Liver (tissue), 9 donors: ENCODE results near the gene TMEM17. TPM values are rescaled to one million over a fixed set of nuclear protein-coding genes. Genes with fewer than 3 reads are reported as not detected.

ENCODE experiments used
- DNase-seq: peaks from one replicate; pipeline ENCODE4 v3.0.0-alpha.2; 2017; ENCODE audit warnings: low spot score
- H3K27ac ChIP-seq, 2 donors: one replicate each; pipeline ENCODE4 v1.7.0; 2013; ENCODE audit warnings: inconsistent platforms in 2 of 2, low read length in 2 of 2, control low read depth in 1 of 2, low read depth in 1 of 2, mild to moderate bottlenecking in 1 of 2
- H3K27me3 ChIP-seq, 4 donors: one replicate each; pipeline versions ENCODE4 v1.6.1 to v1.7.0; 2013; ENCODE audit warnings: low read length in 3 of 4, inconsistent platforms in 1 of 4, mild to moderate bottlenecking in 1 of 4, moderate library complexity in 1 of 4; ENCODE audit not compliant: control insufficient read depth in 4 of 4, insufficient read depth in 4 of 4
- H3K36me3 ChIP-seq, 4 donors: one replicate each; pipeline versions ENCODE4 v1.6.1 to v1.7.0; 2013; ENCODE audit warnings: low read length in 3 of 4, mild to moderate bottlenecking in 3 of 4, low read depth in 1 of 4, moderate library complexity in 1 of 4; ENCODE audit not compliant: control insufficient read depth in 4 of 4, insufficient read depth in 3 of 4
- H3K4me1 ChIP-seq, 4 donors: one replicate each; pipeline versions ENCODE4 v1.6.1 to v1.7.0; 2013; ENCODE audit warnings: low read length in 3 of 4, mild to moderate bottlenecking in 3 of 4, moderate library complexity in 1 of 4; ENCODE audit not compliant: control insufficient read depth in 4 of 4, insufficient read depth in 4 of 4
- H3K4me3 ChIP-seq, 3 donors: one replicate each; pipeline versions ENCODE4 v1.6.1 to v1.7.0; 2013; ENCODE audit warnings: low read length in 3 of 3, control low read depth in 1 of 3, low read depth in 1 of 3, mild to moderate bottlenecking in 1 of 3
- H3K9ac ChIP-seq, 2 donors: one replicate each; pipeline ENCODE4 v1.7.0; 2013; ENCODE audit warnings: low read length in 2 of 2, mild to moderate bottlenecking in 2 of 2, moderate library complexity in 2 of 2, control low read depth in 1 of 2, low read depth in 1 of 2
- H3K9me3 ChIP-seq, 4 donors: one replicate each; pipeline versions ENCODE4 v1.6.1 to v1.7.0; 2013; ENCODE audit warnings: low read length in 3 of 4; ENCODE audit not compliant: control insufficient read depth in 4 of 4
- ATF3 ChIP-seq: IDR thresholded peaks from 2 replicates; pipeline ENCODE4 v1.6.1; 2016; ENCODE audit warnings: antibody characterized with exemption
- CTCF ChIP-seq: fragments of 150-350 bp; IDR thresholded peaks from 2 replicates; pipeline ENCODE4 v1.5.1; 2017; ENCODE audit warnings: improper control_type of control experiment, low read depth, low read length; ENCODE audit not compliant: missing input control
- EGR1 ChIP-seq, 2 donors: IDR thresholded peaks; 2 replicates each; pipeline ENCODE4 v1.6.1; 2016 to 2018; ENCODE audit warnings: antibody characterized with exemption in 2 of 2, low read depth in 2 of 2
- FOXA1 ChIP-seq: IDR thresholded peaks from 2 replicates; pipeline ENCODE4 v1.6.1; 2016; ENCODE audit warnings: antibody characterized with exemption
- FOXA2 ChIP-seq: IDR thresholded peaks from 2 replicates; pipeline ENCODE4 v1.6.1; 2016; ENCODE audit warnings: antibody characterized with exemption
- GABPA ChIP-seq, 2 donors: IDR thresholded peaks in 1 of 2; conservative IDR thresholded peaks in 1 of 2; 2 replicates each; pipeline ENCODE4 v1.6.1; 2016; ENCODE audit warnings: antibody characterized with exemption in 2 of 2, mild to moderate bottlenecking in 1 of 2, moderate library complexity in 1 of 2
- HNF4A ChIP-seq, 2 donors: conservative IDR thresholded peaks; 2 replicates each; pipeline ENCODE4 v1.6.1; 2016; ENCODE audit warnings: antibody characterized with exemption in 2 of 2, mild to moderate bottlenecking in 2 of 2
- HNF4G ChIP-seq: IDR thresholded peaks from 2 replicates; pipeline ENCODE4 v1.6.1; 2016; ENCODE audit warnings: antibody characterized with exemption
- JUND ChIP-seq, 2 donors: IDR thresholded peaks; 2 replicates each; pipeline ENCODE4 v1.6.1; 2016; ENCODE audit warnings: antibody characterized with exemption in 2 of 2
- MAX ChIP-seq: IDR thresholded peaks from 2 replicates; pipeline ENCODE4 v1.6.1; 2016; ENCODE audit warnings: antibody characterized with exemption
- NR2F2 ChIP-seq: IDR thresholded peaks from 2 replicates; pipeline ENCODE4 v1.6.1; 2016; ENCODE audit warnings: antibody characterized with exemption
- RAD21 ChIP-seq, 2 donors: IDR thresholded peaks; 2 replicates each; pipeline ENCODE4 v1.6.1; 2016; ENCODE audit warnings: antibody characterized with exemption in 2 of 2, mild to moderate bottlenecking in 2 of 2
- REST ChIP-seq: IDR thresholded peaks from 2 replicates; pipeline ENCODE4 v1.6.1; 2016; ENCODE audit warnings: antibody characterized with exemption, mild to moderate bottlenecking
- RXRA ChIP-seq, 2 donors: IDR thresholded peaks; 2 replicates each; pipeline ENCODE4 v1.6.1; 2017 to 2018; ENCODE audit warnings: antibody characterized with exemption in 2 of 2, mild to moderate bottlenecking in 1 of 2
- SP1 ChIP-seq: IDR thresholded peaks from 2 replicates; pipeline ENCODE4 v1.6.1; 2018; ENCODE audit warnings: antibody characterized with exemption, mild to moderate bottlenecking
- TAF1 ChIP-seq: conservative IDR thresholded peaks from 2 replicates; pipeline ENCODE4 v1.6.1; 2016; ENCODE audit warnings: antibody characterized with exemption, mild to moderate bottlenecking
- YY1 ChIP-seq: IDR thresholded peaks from 2 replicates; pipeline ENCODE4 v1.6.1; 2016; ENCODE audit warnings: antibody characterized with exemption, mild to moderate bottlenecking
- ZBTB33 ChIP-seq: IDR thresholded peaks from 2 replicates; pipeline ENCODE4 v1.6.1; 2016; ENCODE audit warnings: antibody characterized with exemption
- WGBS: extraction: QIAGEN DNeasy Blood & Tissue Kit; methylation state at CpG from one replicate; pipeline ENCODE4 v1.1.7; 2013; 5-methylcytosine and 5-hydroxymethylcytosine counted together
- polyA plus RNA-seq, 2 donors: library from polyadenylated mRNA; stranded (reverse) in 1 of 2; unstranded in 1 of 2; fragments of 200-250 nt in 1 of 2; fragments of >200 nt in 1 of 2; fragmentation: Nextera tagmentation in 1 of 2; extraction: Ambion mirVana in 1 of 2; gene quantifications; one replicate each; pipeline versions ENCODE4 v1.2.1 to v1.2.3, GENCODE V29; 2013 to 2015
- total RNA-seq, 2 donors: library from RNA; depleted of rRNA; stranded (reverse); fragments of >200 nt; gene quantifications; one replicate each; pipeline ENCODE4 v1.2.3, GENCODE V29; 2014
- donor health status: healthy.
- donor health status: healthy.
- donor health status: healthy.
- donor health status: healthy.
- donor health status: healthy.

The TMEM17 gene
- total and polyA plus RNA-seq, 4 donors, result 0.70 to 1.9 (median 1.2) TPM

GRCh38 chr2:62545261-62545660 lies 39.3 kb upstream of the TMEM17 start:
- H3K9me3 ChIP-seq, result no peaks in the 10 kb centered on the region
- 96% methylated on average over 6 of the region's 6 CpGs for WGBS
- TF ChIP-seq HNF4G, result no peak
- TF ChIP-seq FOXA1, result no peak
- TF ChIP-seq SP1, result no peak
- TF ChIP-seq ZBTB33, result no peak
- TF ChIP-seq REST, result no peak
- TF ChIP-seq YY1, result no peak
- TF ChIP-seq JUND (IDR thresholded peaks at IDR 0.05), result no peak
- no peak for TF ChIP-seq NR2F2
- no peak for TF ChIP-seq FOXA2
- no peak for TF ChIP-seq ATF3
- TF ChIP-seq MAX, result no peak
- TF ChIP-seq TAF1, result no peak
- no peak for TF ChIP-seq CTCF
- no peak for TF ChIP-seq EGR1 (IDR thresholded peaks at IDR 0.05; ENCODE audit: low read depth in 2 of 2)
- no peak for TF ChIP-seq RAD21 (IDR thresholded peaks at IDR 0.05)
- TF ChIP-seq GABPA (IDR thresholded peaks at IDR 0.05 in 1 of 2, conservative IDR thresholded peaks at IDR 0.05 in 1 of 2), result no peak
- no peak for TF ChIP-seq RXRA (IDR thresholded peaks at IDR 0.05)
- TF ChIP-seq HNF4A (conservative IDR thresholded peaks at IDR 0.05), result no peak
- peaks cover 5 to 14% (median 12%) of the 10 kb centered on the region in 4 donors for H3K4me1 ChIP-seq
- H3K27me3 ChIP-seq, result no peaks in the 10 kb centered on the region
- no peak overlapping the region for H3K9ac ChIP-seq
- no peaks in the 10 kb centered on the region for H3K36me3 ChIP-seq
- H3K27ac ChIP-seq, result no peak overlapping the region
- no peak for DNase-seq
- H3K4me3 ChIP-seq, result no peak overlapping the region
